Measurements from ENCODE around the gene PARD3B.
A peak's percentile ranks its signal among the peaks of the same experiment; 100 is the strongest.

PARD3B gene

GRCh38 chr2:204628926-204629712, 83.8 kb downstream of the PARD3B start:
- no peak for DNase-seq (ENCODE audit: low read depth)
- no peak for TF ChIP-seq CTCF (IDR thresholded peaks at IDR 0.05; ENCODE audit: control insufficient read depth, extremely low read depth, insufficient read depth)
- no peak overlapping the region for H3K4me3 ChIP-seq (ENCODE audit: low read depth, low read length)

GRCh38 chr2:204632410-204632809, 87.1 kb downstream of the PARD3B start:
- TF ChIP-seq CTCF (IDR thresholded peaks at IDR 0.05; ENCODE audit: control insufficient read depth, extremely low read depth, insufficient read depth), result no peak
- no peak overlapping the region for H3K4me3 ChIP-seq (ENCODE audit: low read depth, low read length)
- DNase-seq (ENCODE audit: low read depth), result no peak

DNA sequence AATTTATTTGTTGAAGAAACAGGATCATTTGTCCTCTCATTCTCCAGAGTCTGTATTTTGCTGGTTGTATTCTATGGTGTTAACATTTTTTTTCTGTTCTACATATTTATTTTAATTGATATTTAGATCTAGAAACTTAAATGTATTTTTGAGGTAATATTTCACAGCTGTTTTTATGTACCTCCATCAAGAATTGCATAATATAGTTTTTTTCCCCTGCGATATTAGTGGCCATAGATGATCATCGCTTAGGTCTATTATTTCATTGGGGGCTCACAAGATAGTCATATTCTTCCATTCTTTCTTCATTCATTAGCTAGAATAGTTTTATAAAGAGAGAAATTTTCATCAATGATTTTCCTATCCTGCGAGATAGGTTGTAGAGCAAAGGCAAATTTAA, 89.3 kb downstream of the PARD3B start:
- no peak overlapping the region for H3K4me3 ChIP-seq (ENCODE audit: low read depth, low read length)
- TF ChIP-seq CTCF (IDR thresholded peaks at IDR 0.05; ENCODE audit: control insufficient read depth, extremely low read depth, insufficient read depth), result no peak
- no peak for DNase-seq (ENCODE audit: low read depth)

DNA sequence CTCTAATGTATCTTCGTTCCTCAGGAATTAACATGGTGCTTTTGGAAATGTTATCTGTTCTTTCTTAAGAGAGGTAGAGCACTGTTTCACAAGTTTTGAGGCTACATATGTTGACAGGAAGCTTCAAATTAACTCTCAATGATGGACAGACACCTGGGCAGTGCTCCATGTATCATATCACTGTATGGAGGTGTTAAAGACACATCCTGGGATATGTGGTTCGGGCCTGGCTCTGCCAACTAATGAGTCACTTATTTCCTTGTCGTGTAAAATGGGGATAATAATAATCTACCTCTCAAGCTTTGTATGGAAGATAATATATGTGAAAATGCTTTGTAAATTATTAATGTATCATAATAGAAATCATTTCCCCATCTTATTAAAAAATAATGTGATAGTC, 90.2 kb downstream of the PARD3B start:
- no peak for DNase-seq (ENCODE audit: low read depth)
- TF ChIP-seq CTCF (IDR thresholded peaks at IDR 0.05; ENCODE audit: control insufficient read depth, extremely low read depth, insufficient read depth), result no peak
- H3K4me3 ChIP-seq (ENCODE audit: low read depth, low read length), result no peak overlapping the region

DNA sequence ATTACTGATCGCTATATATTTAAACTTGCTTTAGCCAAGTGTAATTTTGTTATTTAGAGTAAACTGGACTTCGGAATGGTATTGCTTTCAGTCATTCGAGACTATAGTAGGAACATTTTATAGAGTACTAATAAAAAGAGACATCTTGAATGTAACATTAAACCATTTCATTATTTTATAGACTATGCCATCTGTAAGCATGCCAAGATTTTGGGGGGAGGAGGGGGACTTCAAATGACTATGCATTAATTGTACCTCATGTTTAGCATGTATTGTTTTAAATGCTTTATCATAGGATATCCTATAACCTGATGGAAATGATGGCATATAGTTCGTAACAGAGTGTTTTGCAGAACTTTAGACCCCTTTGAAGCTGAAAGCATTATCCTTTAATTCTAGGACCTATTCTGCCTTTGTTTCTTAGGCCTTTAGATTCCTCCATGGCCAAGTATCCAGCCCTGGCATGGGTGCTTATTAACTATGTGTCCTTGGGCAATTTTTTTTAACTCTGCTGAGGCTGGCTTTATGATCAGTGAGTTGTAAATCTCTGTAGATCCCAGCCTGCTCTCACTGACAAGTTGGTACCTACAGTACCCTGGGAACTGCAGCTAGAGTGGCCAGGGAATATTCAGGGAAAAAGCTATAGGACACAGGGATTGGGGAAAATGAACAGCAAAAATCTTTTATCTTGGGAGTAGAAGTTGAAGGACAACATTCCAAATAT, 93.4 kb downstream of the PARD3B start:
- no peak overlapping the region; the same call in 1 of the 2 replicates for H3K4me3 ChIP-seq (ENCODE audit: low read depth, low read length)
- no peak for TF ChIP-seq CTCF (IDR thresholded peaks at IDR 0.05; ENCODE audit: control insufficient read depth, extremely low read depth, insufficient read depth)
- DNase-seq (ENCODE audit: low read depth), result peak; percentile 27

- no peak for DNase-seq (ENCODE audit: low read depth)
- TF ChIP-seq CTCF (IDR thresholded peaks at IDR 0.05; ENCODE audit: control insufficient read depth, extremely low read depth, insufficient read depth), result no peak
- H3K4me3 ChIP-seq (ENCODE audit: low read depth, low read length), result no peak overlapping the region
Measured at GRCh38 chr2:204643326-204643725, 98.1 kb downstream of the PARD3B start.
